Spinal cord (tissue), 10 donors: ENCODE data around the gene BCAS3. TPM values are rescaled to one million over a fixed set of nuclear protein-coding genes. Genes with fewer than 3 reads are reported as not detected.
A peak's percentile ranks its signal among the peaks of the same experiment; 100 is the strongest.

ENCODE experiments used
- DNase-seq, 6 donors: peaks; one replicate each; pipeline versions ENCODE4 v3.0.0 to v3.0.0-alpha.2; 2013 to 2015; ENCODE audit warnings: low spot score in 6 of 6, low read depth in 4 of 6
- H3K27ac ChIP-seq: one replicate; pipeline ENCODE4 v1.5.1; 2013; ENCODE audit warnings: low read depth, low read length, control low read depth
- H3K27me3 ChIP-seq: one replicate; pipeline ENCODE4 v1.6.1; 2013; ENCODE audit warnings: low read length; ENCODE audit not compliant: control insufficient read depth, insufficient read depth
- H3K36me3 ChIP-seq: one replicate; pipeline ENCODE4 v1.6.1; 2013; ENCODE audit warnings: low read length; ENCODE audit not compliant: control insufficient read depth, insufficient read depth
- H3K4me1 ChIP-seq: one replicate; pipeline ENCODE4 v1.6.1; 2013; ENCODE audit warnings: low read length; ENCODE audit not compliant: control insufficient read depth, insufficient read depth
- H3K4me3 ChIP-seq: one replicate; pipeline ENCODE4 v1.5.1; 2013; ENCODE audit warnings: low read depth, low read length, control low read depth
- H3K9me3 ChIP-seq: one replicate; pipeline ENCODE4 v1.6.1; 2013; ENCODE audit warnings: low read length; ENCODE audit not compliant: control insufficient read depth, insufficient read depth
- WGBS: methylation state at CpG from one replicate; pipeline ENCODE4 v1.1.5; 2013; ENCODE audit warnings: missing lambda C conversion rate; ENCODE audit not compliant: insufficient coverage; 5-methylcytosine and 5-hydroxymethylcytosine counted together
- polyA plus RNA-seq, 2 donors: library from polyadenylated mRNA; unstranded; fragments of 120-200 nt; gene quantifications; one replicate each; pipeline ENCODE4 v1.2.1, GENCODE V29; 2013; ENCODE audit not compliant: insufficient read length in 2 of 2
- total RNA-seq, 2 donors: library from RNA; depleted of rRNA in 1 of 2; stranded (reverse); fragments of 120-200 nt in 1 of 2; fragments of >200 nt in 1 of 2; gene quantifications; one replicate each; pipeline versions ENCODE4 v1.2.3 to v1.2.4, GENCODE V29; 2013 to 2014
- donor health status: healthy.

The BCAS3 gene
- total and polyA plus RNA-seq, 4 donors, result 20.5 to 53.4 (median 25.7) TPM

DNA sequence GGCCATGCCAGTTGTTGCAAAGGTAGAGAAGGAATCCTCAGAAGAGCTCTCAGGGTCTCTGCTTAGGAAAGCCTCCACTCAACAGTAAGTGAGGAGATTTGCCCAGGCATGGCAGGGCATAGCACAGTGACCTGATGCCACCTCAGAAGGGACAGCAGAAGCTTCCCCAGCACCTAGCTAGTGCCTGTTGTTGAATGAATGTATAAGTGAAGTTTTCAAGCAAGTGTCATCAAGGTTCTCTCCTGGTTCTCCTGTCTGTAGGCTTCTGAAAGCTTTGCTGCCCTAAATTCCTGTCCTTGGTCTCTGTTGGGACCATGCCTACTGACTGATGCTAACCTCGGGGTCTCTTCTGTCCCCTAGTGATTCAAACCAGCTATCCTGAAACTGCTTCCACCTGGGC lies 607.1 kb downstream of the BCAS3 start:
- Histone ChIP-seq H3K4me1 (no peaks in the 10 kb centered on the region), H3K36me3 (no peaks in the 10 kb centered on the region), H3K27me3 (peaks cover 4% of the 10 kb centered on the region), H3K9me3 (no peaks in the 10 kb centered on the region), H3K4me3 (no peak overlapping the region), H3K27ac (no peak overlapping the region)
- DNase-seq, result no peak
- WGBS, result no CpG with 5 or more reads among the region's 1 CpG

DNA sequence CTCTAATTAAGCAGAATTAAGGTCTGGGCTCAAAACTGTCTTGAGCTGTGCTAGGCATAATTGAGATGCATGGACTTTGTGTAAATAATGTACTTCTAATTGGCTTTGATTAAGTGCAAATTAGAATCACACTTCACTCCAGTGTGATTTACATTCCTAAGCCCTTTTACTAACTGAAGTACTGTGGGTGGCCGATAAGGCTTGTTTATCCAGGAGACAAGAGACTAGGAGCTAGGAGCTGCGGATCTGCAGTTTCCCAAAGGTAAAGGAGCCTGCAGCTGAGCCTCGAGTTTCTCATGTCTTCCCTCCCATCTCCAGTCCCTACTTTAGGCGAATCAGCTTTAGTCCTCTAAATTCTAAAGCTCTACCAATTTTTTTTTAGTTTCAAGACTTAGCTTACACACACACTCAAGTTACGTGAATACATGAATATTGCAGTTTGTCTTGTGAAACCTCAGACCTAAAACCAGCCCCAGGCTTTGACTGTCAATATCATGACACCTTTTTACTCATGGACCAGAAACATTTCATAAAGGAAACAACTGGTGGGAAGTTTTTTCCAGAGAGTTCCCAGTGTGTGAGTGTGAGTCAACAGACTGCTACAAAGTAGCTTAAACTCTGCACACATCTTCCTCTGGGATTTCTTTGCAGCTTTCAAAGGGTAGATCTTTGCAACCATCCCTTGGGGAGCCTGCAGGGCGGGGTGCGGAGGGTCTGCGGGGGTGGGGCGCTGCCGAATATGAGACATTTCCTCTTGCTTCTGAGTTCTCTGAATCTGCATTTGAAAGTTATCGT lies 608.1 kb downstream of the BCAS3 start:
- Histone ChIP-seq H3K27me3 (peaks cover 4% of the 10 kb centered on the region), H3K27ac (no peak overlapping the region), H3K36me3 (no peaks in the 10 kb centered on the region), H3K4me1 (no peaks in the 10 kb centered on the region), H3K4me3 (no peak overlapping the region), H3K9me3 (no peaks in the 10 kb centered on the region)
- WGBS, result 47% methylated on average over 11 of the region's 11 CpGs
- no peak for DNase-seq

GRCh38 chr17:61286449-61286848 lies 608.8 kb downstream of the BCAS3 start:
- WGBS, result 81% methylated on average over 8 of the region's 9 CpGs
- H3K27ac ChIP-seq, result no peak overlapping the region

DNA sequence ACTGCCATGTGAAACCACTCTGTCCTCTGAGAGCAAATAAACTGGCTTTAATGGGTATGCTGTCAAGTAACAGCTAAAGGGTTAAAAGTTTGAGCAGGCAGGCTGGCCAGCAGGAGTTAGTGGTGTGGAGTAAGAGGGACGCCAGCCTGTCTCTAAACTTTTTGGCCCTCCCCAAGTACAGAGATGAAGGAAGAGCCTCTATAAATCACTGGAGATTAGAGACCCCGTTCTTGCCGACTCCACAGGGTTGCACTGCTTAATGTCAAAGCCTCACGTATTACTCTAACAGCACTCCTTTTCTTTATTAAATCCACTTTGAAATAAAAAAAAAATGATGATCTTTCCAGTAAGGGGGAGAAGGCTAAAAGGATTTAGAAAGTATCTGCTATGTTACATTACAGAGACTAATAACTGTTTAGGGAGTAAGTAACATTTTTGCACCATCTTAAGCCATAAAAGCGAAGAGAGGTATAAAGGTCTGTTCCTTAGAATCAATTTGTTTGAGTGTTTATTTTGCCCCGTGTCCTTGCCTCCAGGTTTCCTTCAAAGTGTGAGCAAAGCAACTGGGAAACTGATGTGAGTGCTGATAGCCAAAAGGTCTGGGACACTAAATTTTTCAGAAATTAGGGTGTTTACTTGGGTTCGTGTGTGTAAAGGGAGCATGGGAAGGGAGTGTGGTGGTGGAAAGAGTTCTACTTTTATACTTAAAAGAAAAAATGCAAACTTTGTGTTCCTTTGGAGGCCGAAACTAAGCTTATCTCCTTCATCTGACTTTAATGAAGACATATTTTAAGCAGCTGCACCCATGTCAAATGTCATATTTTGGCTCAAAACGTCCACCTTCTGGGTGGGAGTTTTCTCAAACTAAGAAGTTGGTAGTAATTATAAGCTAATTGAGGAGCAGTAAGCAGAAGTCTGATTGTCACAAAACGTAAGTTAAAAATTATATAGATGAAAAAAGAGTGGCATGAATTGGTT lies 612.0 kb downstream of the BCAS3 start:
- H3K36me3 ChIP-seq, result no peaks in the 10 kb centered on the region
- peaks cover 4% of the 10 kb centered on the region for H3K27me3 ChIP-seq
- 58% methylated on average over 4 of the region's 10 CpGs for WGBS
- no peak overlapping the region for H3K27ac ChIP-seq
- DNase-seq, result no peak
- H3K9me3 ChIP-seq, result no peaks in the 10 kb centered on the region
- H3K4me3 ChIP-seq, result no peak overlapping the region
- H3K4me1 ChIP-seq, result no peaks in the 10 kb centered on the region

More at GRCh38 chr17:61286449-61286848, 608.8 kb downstream of the BCAS3 start:
- H3K27me3 ChIP-seq, result peaks cover 4% of the 10 kb centered on the region
- H3K4me3 ChIP-seq, result no peak overlapping the region
- DNase-seq, result no peak
- H3K4me1 ChIP-seq, result no peaks in the 10 kb centered on the region
- H3K36me3 ChIP-seq, result no peaks in the 10 kb centered on the region
- no peaks in the 10 kb centered on the region for H3K9me3 ChIP-seq

- Histone ChIP-seq H3K27me3 (peaks cover 2% of the 10 kb centered on the region), H3K4me3 (no peak overlapping the region), H3K36me3 (no peaks in the 10 kb centered on the region), H3K27ac (no peak overlapping the region), H3K9me3 (no peaks in the 10 kb centered on the region), H3K4me1 (no peaks in the 10 kb centered on the region)
- WGBS, result 75% methylated on average over 8 of the region's 10 CpGs
- DNase-seq, result peak in 1 of 6 donors; percentile 61
Measured at GRCh38 chr17:61291451-61292285, 614.0 kb downstream of the BCAS3 start.

DNA sequence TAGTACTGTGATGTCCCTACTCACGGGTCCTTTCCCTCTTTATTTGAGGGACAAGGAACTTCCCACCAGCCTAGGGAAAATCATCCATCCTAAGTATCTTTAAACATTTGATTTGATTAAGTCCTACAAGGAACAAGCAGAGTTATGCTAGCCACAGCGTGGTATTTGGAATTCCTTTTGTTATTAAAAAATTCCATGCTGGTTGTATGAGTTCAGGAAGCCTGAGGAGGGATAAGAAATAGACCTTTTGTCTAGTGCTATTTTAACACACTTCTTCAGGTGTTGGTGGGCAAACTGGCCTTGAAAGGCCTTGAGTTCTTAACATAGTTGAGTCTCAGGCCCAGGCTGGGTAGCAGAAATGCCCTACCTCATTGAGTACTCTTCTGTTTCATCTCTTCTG lies 616.6 kb downstream of the BCAS3 start:
- Histone ChIP-seq H3K27me3 (no peaks in the 10 kb centered on the region), H3K36me3 (no peaks in the 10 kb centered on the region), H3K27ac (no peak overlapping the region), H3K4me1 (no peaks in the 10 kb centered on the region), H3K4me3 (no peak overlapping the region), H3K9me3 (no peaks in the 10 kb centered on the region)
- no peak for DNase-seq
- WGBS, result no CpG with 5 or more reads among the region's 2 CpGs

DNA sequence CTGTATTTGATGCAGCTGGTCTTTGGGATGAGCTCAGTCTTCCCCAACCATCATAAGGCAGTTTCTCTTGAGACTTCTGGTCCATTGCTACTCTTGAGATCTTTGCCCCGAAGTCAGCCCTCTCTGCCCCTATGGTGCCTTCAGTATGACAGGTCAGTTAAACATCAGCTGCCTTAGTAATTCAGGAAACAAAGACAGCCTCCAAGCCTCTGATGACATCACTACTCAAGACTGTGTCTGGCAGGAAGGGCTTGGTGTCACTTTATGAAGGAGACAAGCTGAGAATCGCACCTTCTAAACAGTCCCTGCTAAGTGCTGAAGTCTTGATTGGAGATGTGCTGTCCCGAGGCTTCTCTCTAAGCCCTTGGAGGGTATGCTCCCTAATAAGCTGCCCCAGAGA lies 617.1 kb downstream of the BCAS3 start:
- DNase-seq, result no peak
- H3K36me3 ChIP-seq, result no peaks in the 10 kb centered on the region
- no peak overlapping the region for H3K27ac ChIP-seq
- no peak overlapping the region for H3K4me3 ChIP-seq
- H3K4me1 ChIP-seq, result no peaks in the 10 kb centered on the region
- H3K9me3 ChIP-seq, result no peaks in the 10 kb centered on the region
- WGBS, result 54% methylated on average over 3 of the region's 3 CpGs
- H3K27me3 ChIP-seq, result no peaks in the 10 kb centered on the region

- Histone ChIP-seq H3K4me3 (no peak overlapping the region), H3K27me3 (no peaks in the 10 kb centered on the region), H3K9me3 (no peaks in the 10 kb centered on the region), H3K4me1 (no peaks in the 10 kb centered on the region), H3K36me3 (no peaks in the 10 kb centered on the region), H3K27ac (no peak overlapping the region)
- 100% methylated on average over 1 of the region's 2 CpGs for WGBS
- no peak for DNase-seq
Measured at GRCh38 chr17:61296058-61296457, 618.4 kb downstream of the BCAS3 start.
